ENCODE results near the gene NUDC. TPM values are rescaled to one million over a fixed set of nuclear protein-coding genes. Genes with fewer than 3 reads are reported as not detected.

NUDC gene
- total and polyA plus RNA-seq, 2 of the 4 experiments (the other 2 are of a cell fraction) = 34.8 to 89.8 TPM

- H3K9me1 ChIP-seq (ENCODE audit: insufficient read depth, low read length) = peaks cover 18% of the 10 kb centered on the region
- BruUV-seq (replicated peaks) = TSS peak; percentile 60
- H2BK5ac ChIP-seq (ENCODE audit: low read depth, low read length, poor library complexity, severe bottlenecking) = peak overlapping the region; percentile 79
- peak overlapping the region; percentile 96 for H3K14ac ChIP-seq (replicated peaks; ENCODE audit: low read depth, low read length)
- ChIA-PET CTCF (no interaction called here), POLR2A (ENCODE audit: unreplicated experiment) (no interaction called here)
- H3K4me1 ChIP-seq (ENCODE audit: control insufficient read depth, insufficient read depth, low read length) = peaks cover 6% of the 10 kb centered on the region
- peak overlapping the region; percentile 94; the same call in 1 of the 2 replicates for H3K4ac ChIP-seq (ENCODE audit: low read depth, low read length)
- dilution Hi-C loops (cut with HindIII; ENCODE audit: low sequenced_read_pairs, unreplicated experiment) = no loop called here
- H4K20me1 ChIP-seq (ENCODE audit: insufficient read depth, low read length) = peaks cover 21% of the 10 kb centered on the region
- peak overlapping the region; percentile 78 for H4K91ac ChIP-seq (ENCODE audit: insufficient read depth, low read depth, low read length)
- peak overlapping the region; percentile 41 for H4K5ac ChIP-seq (ENCODE audit: low read depth, low read length)
- H3K27me3 ChIP-seq (ENCODE audit: control insufficient read depth, insufficient read depth, low read length) = no peaks in the 10 kb centered on the region
- peak overlapping the region; percentile 60 to 98 for H4K8ac ChIP-seq (ENCODE audit: low read depth in 2 of 2, low read length in 2 of 2)
- H3K36me3 ChIP-seq (ENCODE audit: control insufficient read depth, insufficient read depth, low read length) = peaks cover 12% of the 10 kb centered on the region
- H3K9ac ChIP-seq (ENCODE audit: low read depth, low read length) = peak overlapping the region; percentile 83
- ATAC-seq (ENCODE audit: low read depth) = no peak
- peak overlapping the region; percentile 98 for H2AK9ac ChIP-seq (replicated peaks; ENCODE audit: low read depth, low read length, poor library complexity)
- WGBS, 2 experiments (ENCODE audit: extremely low coverage in 2 of 2, insufficient read length in 1 of 2) = 60% methylated on average over 3 of the region's 6 CpGs; no CpG with 5 or more reads in 1 of the 2 experiments
- H3K4me3 ChIP-seq (ENCODE audit: insufficient read depth, low read depth, low read length) = peak overlapping the region; percentile 71
- peak overlapping the region; percentile 94 for H3K23ac ChIP-seq (ENCODE audit: low read depth, low read length)
- peak overlapping the region; percentile 71 for H3K56ac ChIP-seq (ENCODE audit: extremely low read depth, insufficient read depth, low read length)
- H3K18ac ChIP-seq (ENCODE audit: low read depth, low read length) = no peak overlapping the region
- DNase-seq = no peak
- intact Hi-C loops (cut with micrococcal nuclease) = no loop called here
- H3K79me1 ChIP-seq (ENCODE audit: low read depth in 1 of 2, low read length in 2 of 2) = peaks cover 20 to 38% of the 10 kb centered on the region in 2 experiments
- no peak overlapping the region for H2BK15ac ChIP-seq (ENCODE audit: low read depth, low read length)
- H2BK120ac ChIP-seq (ENCODE audit: low read depth, low read length) = no peak overlapping the region
- peak overlapping the region; percentile 100 for H3K4me2 ChIP-seq (ENCODE audit: low read depth, low read length)
- peak overlapping the region; percentile 79 for H3K27ac ChIP-seq (ENCODE audit: insufficient read depth, low read length)
- peak overlapping the region; percentile 11; the same call in 1 of the 2 replicates for H2BK20ac ChIP-seq (ENCODE audit: low read depth, low read length)
- in situ Hi-C loops (cut with MboI; ENCODE audit: low sequenced_read_pairs) = no loop called here
- H3K9me3 ChIP-seq (ENCODE audit: control insufficient read depth, insufficient read depth, low read length) = no peaks in the 10 kb centered on the region
- peak overlapping the region; percentile 94 for H2AFZ ChIP-seq (replicated peaks; ENCODE audit: low read length, poor library complexity)
- TF ChIP-seq FOS (IDR thresholded peaks at IDR 0.05; ENCODE audit: low read depth, low read length) = no peak
- no peak for TF ChIP-seq USF2 (IDR thresholded peaks at IDR 0.05; ENCODE audit: low read depth, low read length)
- TF ChIP-seq SMC3 (IDR thresholded peaks at IDR 0.05; ENCODE audit: low read depth, low read length) = no peak
- no peak for TF ChIP-seq CHD1 (IDR thresholded peaks at IDR 0.05; ENCODE audit: low read depth, low read length)
- H2AK5ac ChIP-seq (ENCODE audit: low read depth, low read length) = peak overlapping the region; percentile 94
These were observed 837 bp downstream of the NUDC start for GRCh38 chr1:26922431-26922729.

Data from IMR-90 (cell line).